Erythroblast (primary cell): Measurements from ENCODE around the gene SLC23A3.

ENCODE experiments used
- GATA1 ChIP-seq: IDR thresholded peaks from 2 replicates; pipeline ENCODE4 v1.6.1; 2011; ENCODE audit warnings: low read depth, mild to moderate bottlenecking, control low read depth, low read length, moderate library complexity
- POLR2A ChIP-seq: IDR thresholded peaks from 2 replicates; pipeline ENCODE4 v1.6.1; 2011; ENCODE audit warnings: mild to moderate bottlenecking, low read length

- no peak for TF ChIP-seq POLR2A
- TF ChIP-seq GATA1: no peak
Measured at GRCh38 chr2:219149667-219150066, 20.2 kb downstream of the SLC23A3 start.
